Measurements from ENCODE around the gene CSNK1D. TPM values are rescaled to one million over a fixed set of nuclear protein-coding genes. Genes with fewer than 3 reads are reported as not detected.

CSNK1D gene
- polyA plus RNA-seq, 4 donors, result 103 to 141 (median 126) TPM

- DNase-seq (ENCODE audit: low read depth in 4 of 4, low spot score in 2 of 4), result no peak
Measured at GRCh38 chr17:82241926-82242697, 31.4 kb downstream of the CSNK1D start.

DNA sequence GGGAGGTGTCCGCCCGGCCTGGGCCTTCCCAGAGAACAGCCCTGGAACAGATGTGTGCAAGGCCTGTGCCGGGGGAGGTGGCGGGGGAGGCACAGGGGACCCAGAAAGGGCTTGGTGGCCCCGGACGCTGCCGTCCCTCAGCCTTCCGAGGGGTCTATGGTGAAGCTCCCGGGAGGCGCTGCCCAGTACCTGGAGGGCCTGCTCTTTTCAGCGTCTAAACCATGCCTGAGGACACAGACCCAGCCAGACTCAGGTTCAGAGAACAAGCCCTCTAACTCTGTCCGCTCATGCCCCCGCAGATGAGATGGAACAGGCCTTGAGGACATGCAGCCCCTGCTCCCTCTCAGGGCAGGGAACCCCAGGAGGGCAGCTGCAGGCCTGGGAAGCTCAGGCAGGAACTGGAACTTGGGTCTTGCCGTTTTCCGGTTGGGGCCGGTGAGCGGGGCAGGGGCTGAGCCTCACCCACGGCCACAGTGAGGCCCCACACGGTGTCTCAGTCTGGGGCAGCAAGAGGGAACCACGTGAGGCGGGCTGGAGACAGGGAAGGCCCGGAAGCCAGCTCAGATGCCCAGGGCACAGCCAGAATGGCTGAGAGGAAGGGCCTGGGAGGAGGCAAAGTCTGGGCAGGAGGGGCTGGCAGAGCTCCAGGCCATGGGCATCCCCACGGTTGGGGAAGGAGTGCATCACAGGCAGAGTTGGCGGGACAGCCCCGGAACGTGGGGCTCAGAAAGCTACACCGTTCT lies 32.1 kb downstream of the CSNK1D start:
- no peak for DNase-seq (ENCODE audit: low read depth in 4 of 4, low spot score in 2 of 4)

DNA sequence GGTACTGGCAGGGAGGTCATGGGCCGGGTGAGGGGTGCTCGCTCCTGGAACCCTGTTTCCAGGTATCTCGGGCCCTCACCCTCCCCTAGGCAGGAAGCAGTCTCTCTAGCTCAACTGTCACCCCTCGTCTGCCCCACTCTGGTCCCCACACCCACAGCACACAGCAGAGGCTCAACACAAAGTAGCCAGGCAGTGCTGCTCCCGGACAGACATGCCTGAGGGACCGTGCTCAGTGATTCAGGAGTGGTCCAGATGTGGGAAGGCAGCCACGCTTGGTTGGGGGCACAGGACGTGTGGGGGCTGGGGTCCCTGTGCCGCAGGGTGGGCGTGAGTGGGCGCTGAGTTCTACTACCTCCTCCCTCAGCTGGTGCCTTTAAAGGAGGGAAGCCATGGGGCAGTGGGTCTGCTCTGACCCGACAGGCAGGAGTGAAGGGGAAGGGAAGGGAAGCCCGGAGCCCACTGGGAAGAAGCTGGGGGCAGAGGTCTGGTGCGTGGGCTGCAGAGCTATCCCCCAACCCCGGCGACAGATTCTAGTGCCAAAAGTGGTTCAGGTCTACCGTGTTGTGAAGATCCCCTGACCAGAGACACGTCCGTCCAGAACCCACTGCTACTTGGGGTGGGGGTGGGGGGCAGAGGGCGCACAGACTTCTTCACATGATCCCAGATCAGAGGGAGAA lies 32.9 kb downstream of the CSNK1D start:
- no peak for DNase-seq (ENCODE audit: low read depth in 4 of 4, low spot score in 2 of 4)

DNA sequence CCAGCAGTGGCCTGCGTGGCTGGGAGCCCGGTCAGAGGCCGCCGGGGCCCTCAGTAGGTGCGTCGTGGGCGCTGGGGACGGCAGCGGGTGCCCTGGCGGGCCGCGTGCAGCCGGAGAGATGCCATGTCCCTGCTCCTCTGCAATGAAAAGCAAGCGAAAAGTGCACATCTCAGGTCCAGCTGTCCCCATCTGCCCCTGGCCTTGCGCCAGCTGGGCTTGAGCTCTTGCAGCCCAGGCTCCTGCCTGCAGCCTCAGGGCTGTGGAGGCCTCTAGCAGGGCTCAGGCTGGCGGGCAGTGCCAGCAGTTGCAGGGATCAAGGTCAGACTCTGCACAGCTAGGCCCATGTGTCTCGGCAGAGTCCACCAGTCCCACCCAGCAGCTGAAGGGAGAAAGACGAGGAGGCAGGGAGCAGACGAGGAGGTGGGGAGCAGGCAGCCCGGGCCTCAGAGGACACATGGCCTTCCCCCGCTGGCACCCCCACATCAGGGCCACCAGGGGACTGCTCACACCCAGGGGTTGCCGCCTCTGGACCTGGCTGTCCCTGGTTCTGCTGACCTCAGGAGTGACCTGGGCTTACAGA lies 33.5 kb downstream of the CSNK1D start:
- DNase-seq (ENCODE audit: low read depth in 4 of 4, low spot score in 2 of 4), result no peak

- no peak for DNase-seq (ENCODE audit: low read depth in 4 of 4, low spot score in 2 of 4)
Measured at GRCh38 chr17:82239401-82239925, 34.0 kb downstream of the CSNK1D start.

DNA sequence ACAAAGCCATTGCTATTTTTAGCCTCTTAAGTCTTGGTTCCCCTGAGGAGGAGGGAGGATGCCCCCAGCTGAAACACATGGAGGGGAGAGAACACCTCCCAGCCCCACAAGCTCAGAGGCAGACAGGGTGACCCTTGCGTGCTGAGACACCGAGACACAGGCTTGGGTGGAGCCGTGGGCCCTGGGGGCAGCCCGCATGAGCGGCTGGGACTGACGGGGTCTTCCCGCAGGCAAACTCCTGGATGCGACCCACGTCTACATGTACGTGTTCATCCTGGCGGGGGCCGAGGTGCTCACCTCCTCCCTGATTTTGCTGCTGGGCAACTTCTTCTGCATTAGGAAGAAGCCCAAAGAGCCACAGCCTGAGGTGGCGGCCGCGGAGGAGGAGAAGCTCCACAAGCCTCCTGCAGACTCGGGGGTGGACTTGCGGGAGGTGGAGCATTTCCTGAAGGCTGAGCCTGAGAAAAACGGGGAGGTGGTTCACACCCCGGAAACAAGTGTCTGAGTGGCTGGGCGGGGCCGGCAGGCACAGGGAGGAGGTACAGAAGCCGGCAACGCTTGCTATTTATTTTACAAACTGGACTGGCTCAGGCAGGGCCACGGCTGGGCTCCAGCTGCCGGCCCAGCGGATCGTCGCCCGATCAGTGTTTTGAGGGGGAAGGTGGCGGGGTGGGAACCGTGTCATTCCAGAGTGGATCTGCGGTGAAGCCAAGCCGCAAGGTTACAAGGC lies 34.9 kb downstream of the CSNK1D start:
- DNase-seq (ENCODE audit: low read depth in 4 of 4, low spot score in 2 of 4), result no peak

- no peak for DNase-seq (ENCODE audit: low read depth in 4 of 4, low spot score in 2 of 4)
Measured at GRCh38 chr17:82237746-82238471, 35.6 kb downstream of the CSNK1D start.

DNA sequence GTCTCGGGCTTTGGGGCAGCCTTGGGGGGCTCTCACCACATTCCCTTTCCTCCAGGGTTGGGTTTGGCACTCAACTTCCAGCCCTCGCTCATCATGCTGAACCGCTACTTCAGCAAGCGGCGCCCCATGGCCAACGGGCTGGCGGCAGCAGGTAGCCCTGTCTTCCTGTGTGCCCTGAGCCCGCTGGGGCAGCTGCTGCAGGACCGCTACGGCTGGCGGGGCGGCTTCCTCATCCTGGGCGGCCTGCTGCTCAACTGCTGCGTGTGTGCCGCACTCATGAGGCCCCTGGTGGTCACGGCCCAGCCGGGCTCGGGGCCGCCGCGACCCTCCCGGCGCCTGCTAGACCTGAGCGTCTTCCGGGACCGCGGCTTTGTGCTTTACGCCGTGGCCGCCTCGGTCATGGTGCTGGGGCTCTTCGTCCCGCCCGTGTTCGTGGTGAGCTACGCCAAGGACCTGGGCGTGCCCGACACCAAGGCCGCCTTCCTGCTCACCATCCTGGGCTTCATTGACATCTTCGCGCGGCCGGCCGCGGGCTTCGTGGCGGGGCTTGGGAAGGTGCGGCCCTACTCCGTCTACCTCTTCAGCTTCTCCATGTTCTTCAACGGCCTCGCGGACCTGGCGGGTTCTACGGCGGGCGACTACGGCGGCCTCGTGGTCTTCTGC lies 36.3 kb downstream of the CSNK1D start:
- DNase-seq (ENCODE audit: low read depth in 4 of 4, low spot score in 2 of 4), result no peak

- no peak for DNase-seq (ENCODE audit: low read depth in 4 of 4, low spot score in 2 of 4)
Measured at GRCh38 chr17:82236142-82236971, 37.1 kb downstream of the CSNK1D start.

DNA sequence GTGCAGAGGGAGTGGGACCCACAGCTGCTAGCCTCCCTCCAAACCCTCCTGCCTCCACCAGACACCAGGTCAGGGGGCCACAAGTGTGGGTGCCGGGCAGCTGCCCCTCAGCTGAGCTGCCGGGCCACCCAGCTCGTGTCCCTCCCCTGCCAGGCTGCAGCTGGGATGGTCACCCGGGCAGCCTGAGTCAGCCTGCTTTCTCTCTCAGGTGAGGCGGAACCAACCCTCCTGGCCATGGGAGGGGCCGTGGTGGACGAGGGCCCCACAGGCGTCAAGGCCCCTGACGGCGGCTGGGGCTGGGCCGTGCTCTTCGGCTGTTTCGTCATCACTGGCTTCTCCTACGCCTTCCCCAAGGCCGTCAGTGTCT lies 37.7 kb downstream of the CSNK1D start:
- DNase-seq (ENCODE audit: low read depth in 4 of 4, low spot score in 2 of 4), result no peak

DNA sequence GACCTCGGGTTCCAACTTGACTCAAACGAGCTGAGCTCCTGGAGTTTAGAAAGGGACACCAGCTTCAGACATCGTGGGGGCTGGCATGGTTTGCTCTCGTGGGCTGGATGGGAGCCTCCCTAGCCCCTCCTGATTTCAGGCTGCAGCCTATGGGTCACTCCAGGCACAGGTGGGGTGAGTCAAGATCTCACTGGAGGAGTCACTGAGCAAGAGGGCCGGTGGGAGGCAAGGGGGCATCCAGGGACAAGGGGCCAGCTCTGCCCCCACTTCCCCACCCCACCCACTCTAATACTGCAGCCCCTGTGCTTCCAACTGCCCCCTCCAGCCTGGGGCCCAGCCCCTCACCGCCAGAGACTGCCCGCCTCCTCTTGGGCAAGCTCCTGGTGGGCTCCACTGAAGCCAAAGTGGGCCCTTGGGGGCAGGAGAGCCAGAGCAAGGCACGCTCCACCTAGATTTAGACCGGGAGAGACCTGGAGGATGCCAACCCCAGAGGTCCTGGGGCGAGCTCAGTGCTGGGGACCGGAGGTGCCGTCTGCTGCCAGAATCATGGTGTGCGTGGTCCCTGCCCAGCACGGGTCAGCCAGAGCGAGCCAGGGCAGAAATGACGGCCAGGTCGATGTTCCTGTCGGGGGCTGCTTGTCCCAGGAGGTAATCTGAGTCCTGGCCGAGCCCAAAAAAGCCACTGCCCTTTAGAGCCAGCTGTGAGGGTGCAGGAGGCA lies 38.3 kb downstream of the CSNK1D start:
- no peak for DNase-seq (ENCODE audit: low read depth in 4 of 4, low spot score in 2 of 4)

GRCh38 chr17:82234211-82235055 lies 39.1 kb downstream of the CSNK1D start:
- no peak for DNase-seq (ENCODE audit: low read depth in 4 of 4, low spot score in 2 of 4)

DNA sequence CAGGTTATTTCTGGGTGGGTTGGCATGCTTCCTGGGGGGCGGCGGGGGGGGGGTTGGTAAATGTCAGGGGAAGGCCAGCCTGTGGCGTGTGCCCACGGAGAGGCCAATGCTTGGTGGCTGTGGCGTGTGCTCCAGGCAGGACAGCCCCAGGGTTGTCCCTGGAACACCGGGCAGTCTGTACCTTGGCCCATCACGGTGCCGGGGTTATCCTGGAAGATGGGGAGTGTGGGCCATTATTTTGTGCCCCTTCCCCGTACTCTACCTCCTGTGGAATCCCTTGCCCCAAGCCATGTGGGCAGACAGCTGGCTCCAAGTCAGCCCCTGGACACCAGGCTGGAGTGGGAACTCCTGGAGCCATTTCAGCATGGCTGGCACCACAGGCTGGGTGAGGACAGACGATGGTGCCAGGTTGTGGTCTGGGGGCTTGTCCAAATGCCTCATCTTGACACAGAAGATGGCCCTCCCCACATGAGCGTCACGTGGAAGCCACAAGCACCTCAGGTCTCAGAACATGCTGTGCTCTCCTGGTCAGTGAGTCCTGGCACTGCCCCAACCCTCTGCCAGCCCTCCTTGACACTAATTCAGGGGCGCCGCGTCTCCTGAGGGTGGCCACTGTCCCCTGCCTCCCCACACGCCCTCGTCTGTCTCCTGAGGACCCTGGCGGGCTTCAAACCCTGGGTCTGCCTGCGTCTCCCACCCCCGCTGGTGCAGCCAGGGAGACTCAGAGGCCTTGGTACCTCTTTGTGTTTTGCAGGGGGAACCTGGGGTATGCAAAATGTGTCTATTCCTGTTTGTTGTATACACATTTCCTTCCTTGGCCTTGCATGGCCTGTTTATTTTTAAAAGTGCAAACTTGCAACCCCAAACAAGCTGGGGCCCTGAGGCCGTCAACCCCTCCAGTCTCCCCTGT lies 40.4 kb downstream of the CSNK1D start:
- DNase-seq (ENCODE audit: low read depth in 4 of 4, low spot score in 2 of 4), result no peak

DNA sequence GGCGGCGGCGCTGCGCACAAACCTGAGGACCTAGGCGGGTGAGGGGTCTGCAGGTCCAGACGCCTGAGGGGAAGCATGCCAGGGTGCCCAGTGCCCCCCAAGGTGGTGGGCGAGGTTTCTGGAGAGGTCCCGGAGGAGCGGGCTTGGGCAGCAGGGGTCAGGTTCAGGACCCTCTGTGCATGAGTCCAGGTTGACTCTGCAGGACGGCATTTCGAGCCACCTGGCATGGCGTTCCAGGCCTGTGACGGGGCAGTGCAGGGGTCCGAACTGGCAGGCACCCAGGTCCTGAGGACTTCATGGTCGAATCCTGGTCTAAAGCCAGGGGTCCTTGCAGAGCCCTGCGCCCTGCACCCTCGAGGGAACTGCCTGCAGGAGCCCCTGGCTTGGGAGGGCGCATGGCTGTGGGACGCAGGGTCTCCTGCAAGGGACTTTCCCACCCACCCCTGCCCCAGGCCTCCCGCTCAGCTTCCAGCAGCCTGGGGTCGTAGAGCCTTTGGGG lies 41.1 kb downstream of the CSNK1D start:
- DNase-seq (ENCODE audit: low read depth in 4 of 4, low spot score in 2 of 4), result no peak

DNA sequence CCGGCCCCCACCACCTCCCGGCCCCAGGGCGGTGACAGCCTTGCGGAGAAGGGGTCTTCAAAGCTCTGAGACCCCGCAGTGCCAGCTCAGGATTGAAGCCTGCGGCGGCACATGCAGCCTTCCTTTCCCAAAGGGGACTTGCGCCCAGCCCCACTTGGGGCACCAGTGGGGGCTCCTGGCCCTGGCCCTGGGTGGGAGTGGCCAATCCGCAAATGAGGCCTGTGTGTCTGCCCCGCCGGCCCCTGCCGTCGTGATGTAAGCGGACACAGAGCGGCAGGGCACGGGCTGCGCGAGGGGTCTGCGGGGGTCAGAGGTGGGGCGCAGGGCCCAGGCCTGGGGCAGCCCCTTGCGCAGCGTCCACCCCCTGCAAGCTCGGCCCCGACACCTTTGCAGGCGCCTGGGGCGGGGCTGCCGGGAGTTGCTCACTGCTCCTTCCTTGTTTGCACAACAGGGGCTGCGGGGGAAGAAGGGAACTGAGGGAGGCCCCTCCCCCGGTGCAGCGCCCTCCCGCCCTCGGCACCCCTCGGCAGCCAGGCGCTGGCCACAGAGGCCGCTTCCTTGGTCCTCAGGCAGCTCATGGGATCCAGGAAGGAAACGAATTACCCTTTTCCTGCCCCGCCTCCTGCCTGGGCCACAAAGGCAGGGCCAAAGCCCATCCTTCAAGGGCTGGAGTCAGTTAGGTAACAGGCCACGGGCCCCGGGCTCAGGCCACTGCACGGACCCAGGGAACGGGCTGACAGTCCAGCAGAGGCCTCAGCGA lies 41.8 kb downstream of the CSNK1D start:
- no peak for DNase-seq (ENCODE audit: low read depth in 4 of 4, low spot score in 2 of 4)
